Heart left ventricle (tissue), 16 donors: ENCODE results near the gene CNRIP1. TPM values are rescaled to one million over a fixed set of nuclear protein-coding genes. Genes with fewer than 3 reads are reported as not detected.

ENCODE experiments used
- ATAC-seq, 4 donors: fragments of 200-7000 bp; cut with Tn5 transposase; one replicate each; pipeline ENCODE4 v1.9.1; 2020 to 2022; ENCODE audit warnings: moderate library complexity in 4 of 4, mild to moderate bottlenecking in 3 of 4, moderate number of reproducible peaks in 1 of 4
- DNase-seq, 5 donors: peaks; one replicate each; pipeline ENCODE4 v3.0.0-alpha.2; 2020
- H3K27ac ChIP-seq, 12 donors: fragments of 200-600 bp; sonication (generic) in 4 of 12; one replicate each; pipeline versions ENCODE4 v1.5.0 to v1.8.0; 2016 to 2022; ENCODE audit warnings: mild to moderate bottlenecking in 2 of 12
- H3K27me3 ChIP-seq, 9 donors: fragments of 200-600 bp; sonication (generic) in 2 of 9; one replicate each; pipeline versions ENCODE4 v1.5.1 to v1.8.0; 2016 to 2022; ENCODE audit warnings: mild to moderate bottlenecking in 3 of 9
- H3K36me3 ChIP-seq, 9 donors: fragments of 200-600 bp; sonication (generic) in 2 of 9; one replicate each; pipeline versions ENCODE4 v1.5.0 to v1.8.0; 2018 to 2022; ENCODE audit warnings: mild to moderate bottlenecking in 2 of 9
- H3K4me1 ChIP-seq, 12 donors: fragments of 200-600 bp; sonication (generic) in 4 of 12; one replicate each; pipeline versions ENCODE4 v1.5.0 to v1.8.0; 2016 to 2022; ENCODE audit warnings: mild to moderate bottlenecking in 3 of 12
- H3K4me3 ChIP-seq, 12 donors: fragments of 200-600 bp; sonication (generic) in 4 of 12; one replicate each; pipeline versions ENCODE4 v1.5.0 to v1.8.0; 2017 to 2022; ENCODE audit warnings: mild to moderate bottlenecking in 9 of 12, moderate library complexity in 4 of 12
- H3K9me3 ChIP-seq, 12 donors: fragments of 200-600 bp; sonication (generic) in 4 of 12; one replicate each; pipeline versions ENCODE4 v1.5.0 to v1.8.0; 2016 to 2022; ENCODE audit warnings: mild to moderate bottlenecking in 1 of 12
- CTCF ChIP-seq, 12 donors: fragments of 200-600 bp; sonication (generic) in 4 of 12; IDR thresholded peaks; one replicate each; pipeline versions ENCODE4 v1.5.0 to v1.8.0; 2018 to 2022; ENCODE audit warnings: antibody characterized with exemption in 12 of 12, mild to moderate bottlenecking in 5 of 12
- POLR2A ChIP-seq, 2 donors: fragments of 450-650 bp; IDR thresholded peaks; one replicate each; pipeline ENCODE4 v1.6.1; 2017; ENCODE audit warnings: antibody characterized with exemption in 2 of 2, mild to moderate bottlenecking in 2 of 2, moderate library complexity in 2 of 2
- WGBS, 4 donors: extraction: QIAGEN DNeasy Blood & Tissue Kit in 2 of 4; methylation state at CpG; one replicate each; pipeline versions ENCODE4 v1.1.5 to v1.1.7; 2013 to 2018; 5-methylcytosine and 5-hydroxymethylcytosine counted together
- intact Hi-C, 10 donors: fragments of 100-400 bp; cut with DNase I; formaldehyde crosslinking; loops; one replicate each; pipeline versions ENCODE4 v1.11.1 to v1.14.2; 2022
- polyA plus RNA-seq, 2 donors: library from polyadenylated mRNA; stranded (reverse); fragments of 200-250 nt; gene quantifications; one replicate each; pipeline ENCODE4 v1.2.3, GENCODE V29; 2013
- total RNA-seq, 9 donors: library from RNA; depleted of rRNA in 2 of 9; stranded (reverse); fragments of >200 nt in 2 of 9; fragmentation: NEBNext Ultra II Directional in 3 of 9; extraction: Animal tissue kit (Norgen Biotek cat#: 25700) in 3 of 9; gene quantifications; one replicate each; pipeline versions ENCODE4 v1.1.0 to v1.2.4, GENCODE V29; 2016 to 2023
- donor health status: ischemic (EF 13 %, LVEDD 7.1; RV severe dilation, severe dysfunction).
- donor health status: healthy with polysubstance abuse.
- donor health status: DM: no; HTN: yes; CAD: no.
- donor health status: DM: no; HTN: no; CAD: no.
- donor health status: ischemic (EF 25% LVEDD 6.9; RV normal size, moderate dysfunction).
- donor health status: ischemic (EF 25% LVEDD 5.7; RV mildly dilated, moderate dysfunction).
- donor health status: healthy.
- donor health status: DM: yes; HTN: yes; CAD: no.
- donor health status: ischemic (EF 35%, LVEDD 5.7; RV mildly dilated, moderate dysfunction).
- donor health status: nonischemic (EF 11% LVEDD 7.7; RV severe dilation, severe dysfunction).
- donor health status: DM: yes; HTN: yes; CAD: no.
- donor health status: PGD.
- donor health status: ischemic (EF 29% LVEDD 5.4; RV normal size, mild dysfunction).
- donor health status: nonischemic (EF 23%, LVEDD 6.1; RV moderate dilation, normal function).

Gene CNRIP1
- total and polyA plus RNA-seq, 11 donors = 5.8 to 17.3 (median 7.7) TPM

GRCh38 chr2:68367953-68368653, 48.4 kb upstream of the CNRIP1 start:
- no peak for TF ChIP-seq CTCF (IDR thresholded peaks at IDR 0.05)
- no peak for TF ChIP-seq POLR2A (IDR thresholded peaks at IDR 0.05)
- Histone ChIP-seq H3K27ac (peak overlapping the region in 2 of 12 donors; percentile 4 to 86), H3K27me3 (no peaks in the 10 kb centered on the region), H3K4me1 (peaks cover 0 to 57% (median 0%) of the 10 kb centered on the region in 12 donors), H3K9me3 (no peaks in the 10 kb centered on the region), H3K36me3 (peaks cover 0 to 4% (median 0%) of the 10 kb centered on the region in 9 donors), H3K4me3 (peak overlapping the region in 4 of 12 donors; percentile 15 to 66 (median 48))
- intact Hi-C loops = no loop called here
- WGBS, 4 donors = 64 to 69% (median 67%) methylated on average over 5 of the region's 5 CpGs
- peak in 2 of 4 donors; percentile 31 to 58 for ATAC-seq
- no peak for DNase-seq

GRCh38 chr2:68366083-68366560, 46.4 kb upstream of the CNRIP1 start:
- 80 to 90% (median 88%) methylated on average over 4 of the region's 4 CpGs for WGBS, 4 donors
- Histone ChIP-seq H3K27me3 (no peaks in the 10 kb centered on the region), H3K9me3 (no peaks in the 10 kb centered on the region), H3K27ac (peak overlapping the region in 3 of 12 donors; percentile 50 to 86 (median 55)), H3K4me1 (peaks cover 0 to 50% (median 0%) of the 10 kb centered on the region in 12 donors), H3K4me3 (peak overlapping the region in 9 of 12 donors; percentile 3 to 66 (median 38)), H3K36me3 (no peaks in the 10 kb centered on the region)
- intact Hi-C loops = no loop called here
- ATAC-seq (peak in 2 of 4 donors; percentile 37 to 43), DNase-seq (peak in 1 of 5 donors; percentile 27)
- TF ChIP-seq CTCF (IDR thresholded peaks at IDR 0.05) = no peak
- no peak for TF ChIP-seq POLR2A (IDR thresholded peaks at IDR 0.05)

- Histone ChIP-seq H3K4me1 (peaks cover 0 to 42% (median 0%) of the 10 kb centered on the region in 12 donors), H3K36me3 (no peaks in the 10 kb centered on the region), H3K27me3 (no peaks in the 10 kb centered on the region), H3K9me3 (no peaks in the 10 kb centered on the region), H3K27ac (peak within 1 kb of the TSS in 5 of 12 donors; percentile 28 to 86 (median 50)), H3K4me3 (peak within 1 kb of the TSS in 9 of 12 donors; percentile 3 to 66 (median 38))
- 76 to 86% (median 83%) methylated on average over 7 of the region's 7 CpGs for WGBS, 4 donors
- no peak for TF ChIP-seq CTCF (IDR thresholded peaks at IDR 0.05)
- DNase-seq (peak; percentile 38 to 81 (median 65)), ATAC-seq (peak; percentile 45 to 80 (median 66))
- intact Hi-C loops = no loop called here
Measured at GRCh38 chr2:68365087-68365486, 45.3 kb upstream of the CNRIP1 start, which contains the start of gene PLEK. Gene PLEK, plus strand, starts transcription at chr2:68365282. Its CDS starts 70 bp downstream, at chr2:68365352.

- Histone ChIP-seq H3K27me3 (no peaks in the 10 kb centered on the region), H3K4me3 (no peak overlapping the region), H3K9me3 (no peaks in the 10 kb centered on the region), H3K36me3 (no peaks in the 10 kb centered on the region), H3K27ac (peak overlapping the region in 2 of 12 donors; percentile 15 to 86), H3K4me1 (peaks cover 0 to 29% (median 0%) of the 10 kb centered on the region in 12 donors)
- ATAC-seq (peak in 1 of 4 donors; percentile 15), DNase-seq (no peak)
- no peak for TF ChIP-seq CTCF (IDR thresholded peaks at IDR 0.05)
- TF ChIP-seq POLR2A (IDR thresholded peaks at IDR 0.05) = no peak
- intact Hi-C loops = loop anchor here in 7 of 10 donors (5.0 kb wide), 1 partner anchor 79 kb away; no protein-coding TSS in a partner anchor
- WGBS, 4 donors = 72 to 84% (median 79%) methylated on average over 4 of the region's 4 CpGs
Measured at GRCh38 chr2:68363721-68364120, 44.0 kb upstream of the CNRIP1 start.
